Smooth muscle cell (in vitro differentiated cells): Measurements from ENCODE around the gene CLEC7A. TPM values are rescaled to one million over a fixed set of nuclear protein-coding genes. Genes with fewer than 3 reads are reported as not detected.

Experiments
- DNase-seq: peaks from one replicate; lab custom pipeline; 2025; ENCODE audit not compliant: unreplicated experiment; lab: John Stamatoyannopoulos, UW
- H2AFZ ChIP-seq: fragments of 200-600 bp; sonication (generic); 2 replicates; pipeline ENCODE4 v1.6.0; 2016; ENCODE audit warnings: antibody characterized with exemption, low read depth, mild to moderate bottlenecking
- H3F3A ChIP-seq: fragments of 200-600 bp; sonication (generic); 2 replicates; pipeline ENCODE4 v1.6.0; 2017; ENCODE audit warnings: antibody characterized with exemption, low read depth
- H3K27ac ChIP-seq: fragments of 200-600 bp; sonication (generic); 2 replicates; pipeline ENCODE4 v1.5.1; 2016; ENCODE audit warnings: low read depth, mild to moderate bottlenecking
- H3K27me3 ChIP-seq: fragments of 200-600 bp; sonication (generic); 2 replicates; pipeline ENCODE4 v1.6.1; 2016; ENCODE audit warnings: low read depth, mild to moderate bottlenecking
- H3K36me3 ChIP-seq: fragments of 200-600 bp; sonication (generic); 2 replicates; pipeline ENCODE4 v1.5.1; 2016; ENCODE audit warnings: low read depth
- H3K4me1 ChIP-seq: fragments of 200-600 bp; sonication (generic); 2 replicates; pipeline ENCODE4 v1.5.1; 2016; ENCODE audit warnings: low read depth
- H3K4me2 ChIP-seq: fragments of 200-600 bp; sonication (generic); 2 replicates; pipeline ENCODE4 v1.6.0; 2016; ENCODE audit warnings: mild to moderate bottlenecking
- H3K4me3 ChIP-seq: fragments of 200-600 bp; sonication (generic); 2 replicates; pipeline ENCODE4 v1.5.1; 2016; ENCODE audit warnings: mild to moderate bottlenecking
- H3K79me2 ChIP-seq: fragments of 200-600 bp; sonication (generic); 2 replicates; pipeline ENCODE4 v1.6.0; 2016; ENCODE audit warnings: low read depth, mild to moderate bottlenecking
- H3K9ac ChIP-seq: fragments of 200-600 bp; sonication (generic); 2 replicates; pipeline ENCODE4 v1.6.0; 2016; ENCODE audit warnings: low read depth
- H3K9me3 ChIP-seq: fragments of 200-600 bp; sonication (generic); replicated peaks from 2 replicates; pipeline ENCODE4 v1.5.1; 2016; ENCODE audit warnings: low read depth
- H4K20me1 ChIP-seq: fragments of 200-600 bp; sonication (generic); 2 replicates; pipeline ENCODE4 v1.6.0; 2016; ENCODE audit warnings: low read depth
- CTCF ChIP-seq: fragments of 200-600 bp; sonication (generic); IDR thresholded peaks from 2 replicates; pipeline ENCODE4 v1.5.1; 2017; ENCODE audit warnings: borderline replicate concordance, mild to moderate bottlenecking, antibody characterized with exemption; ENCODE audit not compliant: insufficient read depth, poor library complexity, severe bottlenecking
- WGBS: methylation state at CpG from one replicate; pipeline ENCODE4 v1.1.7; 2016; ENCODE audit warnings: low lambda C conversion rate; 5-methylcytosine and 5-hydroxymethylcytosine counted together
- polyA plus RNA-seq: library from polyadenylated mRNA; unstranded; fragments of >200 nt; fragmentation: Nextera tagmentation; extraction: Ambion mirVana; gene quantifications from 2 replicates; pipeline ENCODE4 v1.2.1, GENCODE V29; 2016
- total RNA-seq: library from RNA; depleted of rRNA; stranded (reverse); fragments of >200 nt; gene quantifications from 2 replicates; pipeline ENCODE4 v1.2.3, GENCODE V29; 2014

Gene CLEC7A
- total and polyA plus RNA-seq, 2 experiments from 2014 or later: 0.27 TPM; not detected in 1

- H3K4me3 ChIP-seq: no peak overlapping the region
- H3F3A ChIP-seq: no peaks in the 10 kb centered on the region
- H3K79me2 ChIP-seq: no peaks in the 10 kb centered on the region
- H3K27me3 ChIP-seq: peaks cover 17% of the 10 kb centered on the region
- no peaks in the 10 kb centered on the region for H3K9me3 ChIP-seq
- H2AFZ ChIP-seq: no peak overlapping the region
- no peaks in the 10 kb centered on the region for H3K36me3 ChIP-seq
- H3K4me2 ChIP-seq: no peak overlapping the region
- H3K27ac ChIP-seq: no peak overlapping the region
- no peak for DNase-seq
- TF ChIP-seq CTCF: no peak
- 74% methylated on average over 1 of the region's 1 CpG for WGBS
- no peaks in the 10 kb centered on the region for H4K20me1 ChIP-seq
- H3K4me1 ChIP-seq: no peaks in the 10 kb centered on the region
- H3K9ac ChIP-seq: no peak overlapping the region
Measured at GRCh38 chr12:10126413-10126812, 3.6 kb downstream of the CLEC7A start.

- Histone ChIP-seq H3K36me3 (no peaks in the 10 kb centered on the region), H2AFZ (no peak overlapping the region), H3F3A (no peaks in the 10 kb centered on the region), H3K9ac (no peak overlapping the region), H3K27me3 (peaks cover 12% of the 10 kb centered on the region), H4K20me1 (no peaks in the 10 kb centered on the region), H3K27ac (no peak overlapping the region), H3K79me2 (no peaks in the 10 kb centered on the region), H3K4me2 (no peak overlapping the region), H3K4me1 (no peaks in the 10 kb centered on the region), H3K9me3 (no peaks in the 10 kb centered on the region), H3K4me3 (no peak overlapping the region)
- WGBS: 86% methylated on average over 4 of the region's 4 CpGs
- no peak for DNase-seq
- TF ChIP-seq CTCF: no peak
Measured at GRCh38 chr12:10122689-10123088, 7.3 kb downstream of the CLEC7A start.

- Histone ChIP-seq H4K20me1 (no peaks in the 10 kb centered on the region), H3K4me3 (no peak overlapping the region), H3K4me2 (peak overlapping the region; percentile 0), H3F3A (no peaks in the 10 kb centered on the region), H3K36me3 (no peaks in the 10 kb centered on the region), H3K27ac (no peak overlapping the region), H3K27me3 (peaks cover 8% of the 10 kb centered on the region), H3K9me3 (no peaks in the 10 kb centered on the region), H2AFZ (peak overlapping the region; percentile 69), H3K9ac (no peak overlapping the region), H3K4me1 (no peaks in the 10 kb centered on the region), H3K79me2 (no peaks in the 10 kb centered on the region)
- no peak for TF ChIP-seq CTCF
- DNase-seq: no peak
- WGBS: 43% methylated on average over 7 of the region's 7 CpGs
Measured at GRCh38 chr12:10121278-10121677, 8.7 kb downstream of the CLEC7A start.

GRCh38 chr12:10119066-10119465, 10.9 kb downstream of the CLEC7A start:
- Histone ChIP-seq H3K4me1 (no peaks in the 10 kb centered on the region), H3K27me3 (no peaks in the 10 kb centered on the region), H3K79me2 (no peaks in the 10 kb centered on the region), H2AFZ (no peak overlapping the region), H3K27ac (peak overlapping the region; percentile 19), H3K36me3 (no peaks in the 10 kb centered on the region), H3F3A (no peaks in the 10 kb centered on the region), H4K20me1 (no peaks in the 10 kb centered on the region), H3K9me3 (no peaks in the 10 kb centered on the region), H3K4me3 (no peak overlapping the region), H3K4me2 (no peak overlapping the region), H3K9ac (no peak overlapping the region)
- no peak for DNase-seq
- WGBS: 61% methylated on average over 3 of the region's 3 CpGs
- TF ChIP-seq CTCF: no peak
